Stimulated activated CD8-positive, alpha-beta memory T cell treated with anti-CD3 and anti-CD28 coated beads, Interleukin-15, amount 100 ng/mL, for 1 hour (primary cell): ENCODE data around the gene PAFAH1B1.
"Not testable (repeated sequence)": the region's sequence is repeated elsewhere in the genome, so short reads cannot be mapped to it uniquely, and the experiment has no call there.

ENCODE experiments used
- DNase-seq: peaks from one replicate; pipeline ENCODE4 v3.0.0-alpha.2; 2020; ENCODE audit warnings: low read depth

The PAFAH1B1 gene

DNA sequence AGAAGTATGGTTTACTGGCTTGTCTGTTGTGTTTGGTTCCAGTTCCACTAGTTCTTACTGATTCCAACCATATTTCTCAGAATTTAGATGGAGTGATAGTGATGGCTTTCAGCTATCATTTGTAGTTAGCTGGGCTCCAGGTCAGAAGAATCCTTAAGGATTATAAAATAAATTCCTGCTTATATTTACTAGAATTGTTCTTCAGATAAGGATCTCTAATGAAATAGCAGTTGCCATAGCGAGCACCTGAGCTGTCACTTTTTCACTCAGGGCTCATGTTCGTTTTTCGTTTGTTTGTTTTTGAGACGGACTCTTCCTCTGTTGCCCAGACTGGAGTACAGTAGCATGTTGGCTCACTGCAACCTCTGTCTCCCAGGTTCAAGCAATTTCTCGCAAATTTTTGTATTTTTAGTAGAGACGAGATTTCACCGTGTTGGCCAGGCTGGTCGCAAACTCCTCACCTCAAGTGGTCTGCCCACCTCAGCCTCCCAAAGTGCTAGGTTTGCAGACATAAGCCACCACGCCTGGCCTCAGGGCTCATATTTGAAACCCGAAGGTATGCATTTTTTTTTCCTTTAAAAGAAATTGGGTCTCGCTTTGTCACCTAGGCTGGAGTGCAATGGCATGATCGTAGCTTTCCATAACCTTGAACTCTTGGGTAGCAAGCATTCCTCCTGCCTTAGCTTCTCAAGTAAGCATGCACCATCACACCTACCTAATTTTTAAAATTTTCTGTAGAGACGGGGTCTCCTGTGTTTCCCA lies 42.9 kb downstream of the PAFAH1B1 start:
- DNase-seq: no peak

DNA sequence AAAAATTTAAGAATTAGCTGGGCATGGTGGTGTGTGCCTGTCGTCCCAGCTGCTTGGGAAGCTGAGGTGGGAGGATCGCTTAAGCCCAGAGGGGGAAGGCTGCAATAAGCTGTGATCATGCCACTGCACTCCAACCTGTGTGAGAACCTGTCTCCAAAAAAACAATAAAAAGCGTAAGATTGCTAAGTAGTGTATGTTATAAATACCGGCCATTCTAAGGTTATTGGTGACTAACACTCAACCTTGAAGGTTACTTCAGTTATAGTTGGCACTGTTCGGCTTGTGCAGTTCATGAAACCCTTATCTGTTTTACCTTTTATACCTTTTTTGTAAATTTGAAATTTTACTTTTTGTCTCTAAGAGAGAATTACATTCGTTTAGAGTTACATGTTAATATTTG lies 44.0 kb downstream of the PAFAH1B1 start:
- no peak for DNase-seq

GRCh38 chr17:2644971-2645370 lies 51.5 kb downstream of the PAFAH1B1 start:
- DNase-seq: no peak

- no peak for DNase-seq
Observed at GRCh38 chr17:2647957-2648356, 54.5 kb downstream of the PAFAH1B1 start.

DNA sequence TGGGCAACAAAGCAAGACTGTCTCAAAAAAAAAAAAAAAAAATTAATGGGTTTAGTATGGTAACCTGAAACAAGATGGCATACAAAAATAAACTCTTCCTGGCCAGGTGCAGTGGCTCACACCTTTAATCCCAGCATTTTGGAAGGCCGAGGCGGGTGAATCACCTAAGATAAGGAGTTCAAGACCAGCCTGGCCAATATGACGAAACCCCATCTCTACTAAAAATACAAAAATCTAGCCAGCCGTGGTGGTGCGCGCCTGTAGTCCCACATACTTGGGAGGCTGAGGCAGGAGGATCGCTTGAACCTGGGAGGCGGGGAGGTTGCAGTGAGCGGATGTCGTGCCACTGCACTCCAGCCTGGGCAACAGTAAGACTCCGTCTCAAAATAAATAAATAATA lies 55.7 kb downstream of the PAFAH1B1 start:
- DNase-seq: no peak

- not testable (repeated sequence) for DNase-seq
Observed at GRCh38 chr17:2652911-2653310, 59.5 kb downstream of the PAFAH1B1 start.

DNA sequence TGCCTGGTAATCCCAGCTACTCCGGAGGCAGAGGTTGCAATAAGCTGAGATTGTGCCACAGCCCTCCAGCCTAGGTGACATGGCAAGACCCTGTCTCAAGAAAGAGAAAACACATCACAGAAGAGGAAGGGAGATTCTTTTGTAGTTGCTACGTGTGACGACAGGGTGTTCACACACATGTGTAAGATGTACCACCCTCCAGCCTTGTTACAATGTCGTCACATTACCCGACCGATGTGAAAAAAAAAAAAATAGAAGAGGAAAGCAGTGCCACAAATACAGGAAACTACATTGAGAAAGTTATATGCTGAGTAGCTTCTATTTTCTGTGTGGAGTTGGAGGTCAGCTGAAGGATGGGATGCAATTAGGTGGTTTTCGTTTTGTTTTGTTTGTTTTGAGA lies 62.1 kb downstream of the PAFAH1B1 start:
- DNase-seq: no peak

- DNase-seq: no peak
Observed at GRCh38 chr17:2656283-2656682, 62.8 kb downstream of the PAFAH1B1 start.

GRCh38 chr17:2659337-2659736 lies 65.9 kb downstream of the PAFAH1B1 start:
- not testable (repeated sequence) for DNase-seq

GRCh38 chr17:2660410-2660809 lies 67.0 kb downstream of the PAFAH1B1 start:
- DNase-seq: not testable (repeated sequence)

GRCh38 chr17:2672026-2672425 lies 78.6 kb downstream of the PAFAH1B1 start:
- no peak for DNase-seq

DNA sequence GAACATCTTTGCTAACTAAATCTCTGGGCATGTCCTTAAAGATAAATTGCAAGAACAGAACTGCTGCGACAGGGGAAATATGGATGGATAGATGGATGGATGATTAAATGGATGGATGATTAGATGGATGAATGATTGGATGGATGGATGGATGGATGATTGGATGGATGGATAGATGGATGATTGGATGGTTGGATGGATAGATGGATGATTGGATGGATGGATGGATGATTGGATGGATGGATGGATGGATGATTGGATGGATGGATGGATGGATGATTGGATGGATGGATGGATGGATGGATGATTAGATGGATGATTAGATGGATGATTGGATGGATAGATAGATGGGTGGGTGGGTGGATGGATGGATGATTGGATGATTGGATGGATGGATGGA lies 85.8 kb downstream of the PAFAH1B1 start:
- DNase-seq: not testable (repeated sequence)

DNA sequence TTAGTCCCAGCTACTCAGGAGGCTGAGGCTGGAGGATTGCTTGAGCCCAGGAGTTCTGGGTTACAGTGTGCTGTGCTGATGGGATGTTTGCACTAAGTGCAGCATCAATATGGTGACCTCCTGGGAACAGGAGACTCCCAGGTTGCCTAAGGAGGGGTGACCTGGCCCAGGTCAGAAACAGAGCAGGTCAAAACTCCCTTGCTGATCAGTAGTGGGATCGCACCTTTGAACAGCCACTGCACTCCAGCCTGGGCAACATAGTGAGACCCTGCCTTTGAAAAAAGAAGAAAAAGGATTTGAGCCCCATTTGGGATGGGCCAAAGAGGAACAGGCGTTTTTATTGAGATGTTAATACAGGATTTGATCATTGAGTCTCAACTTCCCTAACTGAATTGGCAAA lies 87.5 kb downstream of the PAFAH1B1 start:
- DNase-seq: no peak

DNA sequence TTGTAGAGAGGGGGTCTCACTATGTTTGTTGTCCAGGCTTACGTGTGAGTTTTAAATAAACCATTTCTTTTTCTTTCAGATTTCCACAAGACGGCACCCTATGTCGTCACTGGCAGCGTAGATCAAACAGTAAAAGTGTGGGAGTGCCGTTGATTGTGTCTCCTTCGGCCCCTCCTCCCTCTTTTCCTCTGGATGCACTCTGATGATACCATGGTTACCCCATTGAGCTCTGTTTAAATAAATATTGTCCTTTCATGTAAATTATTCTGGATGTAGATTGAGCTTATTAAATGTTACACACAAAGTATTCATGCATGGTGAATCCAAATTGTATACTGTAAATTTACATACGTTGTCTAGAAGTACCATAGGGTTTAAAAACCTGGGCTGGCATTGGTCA lies 88.2 kb downstream of the PAFAH1B1 start:
- DNase-seq: no peak

GRCh38 chr17:2682176-2682938 lies 88.9 kb downstream of the PAFAH1B1 start:
- no peak for DNase-seq

- DNase-seq: no peak
Observed at GRCh38 chr17:2683912-2684311, 90.5 kb downstream of the PAFAH1B1 start.

DNA sequence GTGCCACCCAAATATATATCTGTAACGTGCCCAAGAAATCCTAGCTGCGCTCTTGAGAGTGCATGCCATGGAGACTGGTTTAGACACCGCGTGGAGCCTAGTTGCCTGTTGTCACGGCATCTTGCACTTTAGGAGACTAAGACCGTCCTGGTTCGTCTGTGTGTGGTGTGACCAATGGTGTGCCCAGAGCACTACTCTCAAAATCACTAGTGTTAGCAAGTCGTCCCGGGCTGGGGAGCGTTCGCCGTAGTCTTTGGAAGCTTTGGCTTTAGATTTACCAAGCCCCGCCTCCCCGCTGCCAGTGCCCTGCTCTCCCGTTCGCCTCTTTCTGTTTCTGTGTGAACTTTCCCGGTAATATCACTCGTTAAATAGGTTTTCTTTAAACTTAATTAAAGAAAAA lies 91.1 kb downstream of the PAFAH1B1 start:
- DNase-seq: no peak

DNA sequence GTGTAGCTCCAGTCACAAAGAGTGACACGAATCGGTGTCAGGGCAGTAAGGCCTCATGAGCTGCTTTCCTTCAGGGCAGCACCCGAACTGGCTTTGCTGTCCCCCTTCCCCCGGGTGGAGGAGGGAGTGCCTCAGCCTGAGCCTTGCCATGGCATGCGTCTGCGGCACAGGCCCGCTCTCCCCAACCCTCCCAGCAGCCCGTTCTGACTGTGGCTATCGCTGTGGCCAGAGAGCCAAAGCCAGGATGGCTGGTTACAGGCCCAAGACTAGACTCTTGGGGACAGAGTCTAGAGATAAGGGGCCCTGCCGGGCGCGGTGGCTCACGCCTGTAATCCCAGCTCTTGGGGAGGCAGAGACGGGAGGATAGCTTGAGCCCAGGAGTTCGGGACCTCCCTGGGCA lies 92.2 kb downstream of the PAFAH1B1 start:
- DNase-seq: no peak

DNA sequence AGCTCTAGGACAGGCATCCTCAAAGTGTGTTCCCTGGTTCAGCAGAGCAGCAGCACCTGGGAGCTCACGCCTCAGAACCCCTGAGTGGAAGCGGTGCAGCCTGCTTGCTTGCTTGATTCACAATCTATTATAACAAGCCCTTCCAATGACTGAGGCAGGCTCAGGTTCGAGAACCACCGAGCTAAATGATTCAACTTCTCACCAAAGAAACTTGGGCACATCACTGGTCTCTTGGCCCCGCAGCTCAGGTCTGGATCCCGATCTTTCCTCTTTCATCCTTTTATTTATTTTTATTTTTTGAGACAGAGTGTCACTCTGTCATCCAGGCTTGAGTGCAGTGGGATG lies 93.6 kb downstream of the PAFAH1B1 start:
- no peak for DNase-seq

- DNase-seq: no peak
Observed at GRCh38 chr17:2688351-2689342, 95.2 kb downstream of the PAFAH1B1 start.

DNA sequence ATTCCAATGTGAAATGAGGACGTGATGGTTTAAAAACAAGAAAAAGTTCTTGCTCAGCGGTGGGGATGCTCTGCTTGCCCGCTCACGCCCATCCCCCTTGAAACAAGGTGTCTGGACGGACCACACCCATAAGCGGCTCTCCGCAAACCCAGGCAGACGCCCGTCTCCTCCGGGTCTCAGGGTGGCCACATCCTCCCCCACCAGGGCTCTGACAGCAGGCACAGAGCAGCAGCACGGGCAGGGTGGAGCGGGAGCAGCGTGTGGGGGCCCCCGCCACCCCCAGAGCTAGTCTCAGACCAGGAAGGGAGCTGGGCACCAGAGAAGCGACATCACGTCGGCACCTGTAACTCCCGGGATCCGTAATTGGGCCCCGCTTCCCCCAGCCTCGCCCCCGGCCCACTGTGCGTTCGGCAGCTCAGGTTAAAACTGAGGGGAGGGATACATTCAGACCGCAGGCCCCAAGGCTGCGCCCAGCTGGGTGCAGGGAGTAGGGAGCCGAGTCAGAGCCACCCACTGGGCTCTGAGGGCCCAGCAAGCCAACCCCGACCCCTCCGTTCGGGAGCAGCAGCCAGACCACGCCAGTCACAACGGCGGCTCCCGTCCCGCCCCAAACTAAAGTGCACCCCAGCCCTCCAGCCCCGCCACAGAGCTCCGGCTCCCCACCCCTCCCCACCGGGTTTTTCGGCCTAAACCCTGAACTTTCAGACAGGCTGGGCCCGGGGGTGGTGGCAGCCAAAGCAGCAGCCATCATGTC lies 96.1 kb downstream of the PAFAH1B1 start:
- DNase-seq: no peak
